Left ventricle myocardium inferior (tissue), 1 donor: ENCODE data around the gene DPP6. TPM values are rescaled to one million over a fixed set of nuclear protein-coding genes. Genes with fewer than 3 reads are reported as not detected.

Experiments used
- DNase-seq: peaks from one replicate; pipeline ENCODE4 v3.0.0-alpha.2; 2020
- H3K27ac ChIP-seq: fragments of 200-600 bp; replicated peaks from 2 replicates; pipeline ENCODE4 v1.8.0; 2021
- H3K27me3 ChIP-seq: fragments of 200-600 bp; 2 replicates; pipeline ENCODE4 v1.8.0; 2021; ENCODE audit warnings: low read depth
- H3K36me3 ChIP-seq: fragments of 200-600 bp; 2 replicates; pipeline ENCODE4 v1.8.0; 2021
- H3K4me1 ChIP-seq: fragments of 200-600 bp; 2 replicates; pipeline ENCODE4 v1.8.0; 2021
- H3K4me3 ChIP-seq: fragments of 200-600 bp; 2 replicates; pipeline ENCODE4 v1.8.0; 2021; ENCODE audit warnings: mild to moderate bottlenecking, moderate library complexity
- H3K9me3 ChIP-seq: fragments of 200-600 bp; replicated peaks from 2 replicates; pipeline ENCODE4 v1.8.0; 2021
- intact Hi-C: fragments of 100-400 bp; cut with micrococcal nuclease; formaldehyde crosslinking; loops from one replicate; pipeline ENCODE4 v1.11.0; 2022
- total RNA-seq: library from RNA; stranded (reverse); fragmentation: NEBNext Ultra II Directional; extraction: Animal tissue kit (Norgen Biotek cat#: 25700); gene quantifications from one replicate; pipeline ENCODE4 v1.2.1, GENCODE V29; 2021
- TF ChIP-seq, protein P1 (sequence below): fragments of 200-600 bp; IDR thresholded peaks from 2 replicates; pipeline ENCODE4 v1.8.0; 2021; ENCODE audit warnings: antibody characterized with exemption, mild to moderate bottlenecking, borderline replicate concordance
- donor health status: DM: no; HTN: yes; CAD: no; lungs with severe emphysema.

Gene DPP6
- total RNA-seq, 1 donor from 2014 or later = 0.25 TPM

DNA sequence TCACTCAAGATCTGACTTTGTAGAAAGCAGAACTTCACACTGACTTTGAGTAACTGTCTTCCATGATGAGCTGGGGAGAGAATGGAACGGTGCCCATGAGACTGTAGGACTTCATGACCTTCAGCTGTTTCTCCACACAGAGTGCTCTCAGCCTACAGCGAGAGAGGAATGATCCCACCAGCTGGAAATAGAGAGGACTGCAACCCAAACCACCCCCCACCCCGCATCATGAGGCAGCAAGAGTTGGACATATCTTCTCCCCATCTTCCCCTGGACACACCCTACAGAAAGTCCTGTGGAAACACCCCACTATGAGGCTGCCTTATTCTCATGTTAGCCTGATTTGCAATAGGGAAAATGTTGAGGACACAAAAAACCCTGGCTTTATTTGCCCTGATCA lies 638.2 kb downstream of the DPP6 start:
- intact Hi-C loops = no loop called here
- Histone ChIP-seq H3K4me1 (no peaks in the 10 kb centered on the region), H3K27me3 (peaks cover 10% of the 10 kb centered on the region), H3K4me3 (no peak overlapping the region), H3K9me3 (no peaks in the 10 kb centered on the region), H3K27ac (no peak overlapping the region), H3K36me3 (no peaks in the 10 kb centered on the region)
- TF ChIP-seq, protein P1, sequence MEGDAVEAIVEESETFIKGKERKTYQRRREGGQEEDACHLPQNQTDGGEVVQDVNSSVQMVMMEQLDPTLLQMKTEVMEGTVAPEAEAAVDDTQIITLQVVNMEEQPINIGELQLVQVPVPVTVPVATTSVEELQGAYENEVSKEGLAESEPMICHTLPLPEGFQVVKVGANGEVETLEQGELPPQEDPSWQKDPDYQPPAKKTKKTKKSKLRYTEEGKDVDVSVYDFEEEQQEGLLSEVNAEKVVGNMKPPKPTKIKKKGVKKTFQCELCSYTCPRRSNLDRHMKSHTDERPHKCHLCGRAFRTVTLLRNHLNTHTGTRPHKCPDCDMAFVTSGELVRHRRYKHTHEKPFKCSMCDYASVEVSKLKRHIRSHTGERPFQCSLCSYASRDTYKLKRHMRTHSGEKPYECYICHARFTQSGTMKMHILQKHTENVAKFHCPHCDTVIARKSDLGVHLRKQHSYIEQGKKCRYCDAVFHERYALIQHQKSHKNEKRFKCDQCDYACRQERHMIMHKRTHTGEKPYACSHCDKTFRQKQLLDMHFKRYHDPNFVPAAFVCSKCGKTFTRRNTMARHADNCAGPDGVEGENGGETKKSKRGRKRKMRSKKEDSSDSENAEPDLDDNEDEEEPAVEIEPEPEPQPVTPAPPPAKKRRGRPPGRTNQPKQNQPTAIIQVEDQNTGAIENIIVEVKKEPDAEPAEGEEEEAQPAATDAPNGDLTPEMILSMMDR = no peak
- no peak for DNase-seq

DNA sequence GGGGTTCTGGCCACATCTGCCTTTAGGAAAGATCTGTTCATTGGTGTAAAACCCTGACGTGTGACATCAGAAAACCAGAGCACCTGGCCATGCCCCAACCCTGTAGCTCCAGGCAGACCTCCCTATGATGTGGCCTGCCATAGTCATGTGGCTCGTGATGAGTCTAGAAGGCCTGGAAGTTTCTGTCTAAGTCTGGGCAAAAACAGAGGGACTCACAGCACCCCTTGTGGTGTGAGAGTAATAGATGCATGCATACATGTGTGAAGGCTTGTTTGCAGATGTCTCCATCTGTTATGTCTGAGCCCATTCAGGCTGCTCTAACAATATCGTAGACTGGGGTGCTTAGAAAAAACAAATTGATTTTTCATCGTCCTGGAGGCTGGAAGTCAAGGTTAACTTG lies 641.5 kb downstream of the DPP6 start:
- H3K9me3 ChIP-seq = no peaks in the 10 kb centered on the region
- TF ChIP-seq, protein P1 = no peak
- H3K27ac ChIP-seq = no peak overlapping the region
- H3K4me1 ChIP-seq = no peaks in the 10 kb centered on the region
- no peak for DNase-seq
- no peaks in the 10 kb centered on the region for H3K36me3 ChIP-seq
- H3K4me3 ChIP-seq = no peak overlapping the region
- peaks cover 18% of the 10 kb centered on the region for H3K27me3 ChIP-seq
- intact Hi-C loops = no loop called here

DNA sequence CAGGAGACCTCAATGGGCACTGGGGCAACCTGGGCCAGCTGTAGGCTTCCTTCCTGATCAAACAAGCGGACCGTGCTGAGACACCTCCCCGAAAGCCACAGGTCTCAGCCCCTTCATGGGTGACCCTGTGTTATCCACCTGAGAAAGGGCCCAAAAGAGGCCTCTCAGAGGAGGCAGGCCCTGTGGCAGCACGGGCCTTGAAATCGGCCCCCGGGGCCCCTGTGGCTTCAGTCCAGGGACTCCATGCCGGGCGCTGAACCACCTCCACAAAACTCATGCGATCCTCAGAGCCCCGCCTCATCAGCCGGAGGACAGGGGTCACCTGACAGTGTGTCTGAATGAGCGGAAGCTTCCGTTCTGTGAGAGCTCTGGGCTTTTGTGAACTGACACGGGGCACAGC lies 643.6 kb downstream of the DPP6 start:
- no peak overlapping the region for H3K27ac ChIP-seq
- no peak overlapping the region for H3K4me3 ChIP-seq
- TF ChIP-seq, protein P1 = no peak
- intact Hi-C loops = no loop called here
- H3K36me3 ChIP-seq = no peaks in the 10 kb centered on the region
- peaks cover 27% of the 10 kb centered on the region for H3K27me3 ChIP-seq
- no peaks in the 10 kb centered on the region for H3K9me3 ChIP-seq
- H3K4me1 ChIP-seq = no peaks in the 10 kb centered on the region
- no peak for DNase-seq

DNA sequence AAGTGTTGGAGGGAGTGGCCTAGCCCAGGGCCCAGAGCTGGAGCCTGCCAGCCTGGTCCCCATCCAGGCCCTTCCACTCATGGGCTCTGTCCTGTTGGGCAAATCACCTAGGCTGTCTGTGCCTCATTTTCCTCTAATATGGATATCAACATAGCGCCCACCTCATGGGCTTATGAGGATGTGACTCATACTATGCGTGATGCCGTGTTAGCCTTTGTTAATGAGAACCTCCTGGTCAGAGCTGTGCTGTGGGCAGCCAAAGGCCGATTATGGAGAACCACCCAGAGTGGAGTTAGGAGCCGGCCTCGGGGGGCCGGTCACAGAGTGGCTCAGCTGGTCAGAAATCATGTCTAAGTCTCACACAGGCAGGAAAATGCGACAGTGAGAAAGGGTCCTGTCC lies 644.4 kb downstream of the DPP6 start:
- Histone ChIP-seq H3K36me3 (no peaks in the 10 kb centered on the region), H3K27ac (no peak overlapping the region), H3K4me1 (no peaks in the 10 kb centered on the region), H3K4me3 (no peak overlapping the region), H3K27me3 (peaks cover 27% of the 10 kb centered on the region), H3K9me3 (no peaks in the 10 kb centered on the region)
- DNase-seq = no peak
- TF ChIP-seq, protein P1 = no peak
- intact Hi-C loops = no loop called here

DNA sequence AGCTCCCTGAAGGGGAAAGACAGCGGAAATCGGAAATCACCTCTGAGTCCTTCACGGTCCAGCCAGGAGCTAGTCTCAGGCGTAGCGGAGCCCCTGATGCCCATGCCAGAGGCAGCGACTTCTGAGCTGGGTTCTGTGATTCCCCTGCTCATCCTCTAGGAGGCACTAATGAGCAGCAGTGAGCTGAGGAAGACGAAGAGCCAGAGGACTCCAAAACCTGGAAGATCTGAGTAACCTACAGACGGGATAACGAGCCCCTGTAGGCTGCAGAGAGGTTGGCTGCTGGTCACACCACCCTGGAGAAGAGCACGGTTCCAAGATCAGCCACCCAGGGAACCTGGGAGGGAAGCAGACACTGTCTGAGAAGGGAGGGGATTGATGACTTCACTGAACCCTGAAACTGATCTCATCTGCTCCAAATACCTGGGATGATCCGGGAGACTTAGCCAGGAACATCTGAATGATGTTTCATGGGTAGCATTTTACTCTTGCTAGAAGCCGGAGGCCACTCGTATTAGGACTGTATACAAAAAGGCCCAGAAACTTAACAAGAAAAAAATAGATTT lies 646.6 kb downstream of the DPP6 start:
- peaks cover 21% of the 10 kb centered on the region for H3K9me3 ChIP-seq
- no peak overlapping the region for H3K4me3 ChIP-seq
- TF ChIP-seq, protein P1 = no peak
- no peaks in the 10 kb centered on the region for H3K4me1 ChIP-seq
- H3K27me3 ChIP-seq = peaks cover 27% of the 10 kb centered on the region
- H3K27ac ChIP-seq = no peak overlapping the region
- intact Hi-C loops = no loop called here
- DNase-seq = no peak
- H3K36me3 ChIP-seq = no peaks in the 10 kb centered on the region
